Skeletal muscle cell (primary cell): ENCODE results near the gene BMPR1A.

Experiments
- DNase-seq: peaks from one replicate; pipeline ENCODE4 v3.0.0-alpha.2; 2010; ENCODE audit warnings: low read depth
- H3K4me3 ChIP-seq: 2 replicates; pipeline ENCODE4 v1.5.1; 2011; ENCODE audit warnings: low read depth, mild to moderate bottlenecking, control low read depth, low read length, moderate library complexity

BMPR1A gene

DNA sequence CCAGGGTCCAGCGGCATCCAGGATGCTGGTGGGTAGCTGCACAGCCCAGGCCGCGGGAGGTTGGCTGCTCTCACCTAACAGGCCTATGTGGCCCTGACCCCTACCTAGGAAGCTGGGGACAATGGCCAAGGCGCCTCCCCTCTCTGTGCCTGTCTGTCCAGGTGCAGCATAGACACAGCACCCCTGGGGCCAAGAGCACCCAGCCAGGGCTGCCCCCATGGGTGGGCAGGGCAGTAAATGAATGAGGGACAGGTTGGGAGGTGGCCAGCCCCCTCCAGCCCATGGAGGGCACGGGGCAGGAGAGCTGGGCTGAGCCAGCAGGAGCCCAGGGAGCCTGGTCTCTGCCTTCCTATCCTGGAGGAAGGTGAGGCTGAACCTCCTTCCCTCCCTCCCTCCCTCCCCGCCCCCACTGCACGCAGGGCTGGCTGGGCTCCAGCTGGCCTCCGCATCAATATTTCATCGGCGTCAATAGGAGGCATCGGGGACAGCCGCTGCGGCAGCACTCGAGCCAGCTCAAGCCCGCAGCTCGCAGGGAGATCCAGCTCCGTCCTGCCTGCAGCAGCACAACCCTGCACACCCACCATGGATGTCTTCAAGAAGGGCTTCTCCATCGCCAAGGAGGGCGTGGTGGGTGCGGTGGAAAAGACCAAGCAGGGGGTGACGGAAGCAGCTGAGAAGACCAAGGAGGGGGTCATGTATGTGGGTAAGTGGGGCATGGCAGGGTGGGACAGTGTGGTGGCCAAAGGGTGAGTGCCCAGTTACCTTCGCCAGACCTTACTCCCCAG is 201.9 kb downstream of the BMPR1A start, which contains the start of gene SNCG:
Gene SNCG, plus strand, starts transcription at position 484 of the 785 bp plus-strand sequence. Its CDS starts 99 bp downstream, at position 583.
- no peak for DNase-seq
- H3K4me3 ChIP-seq, result no peak within 1 kb of the TSS

DNA sequence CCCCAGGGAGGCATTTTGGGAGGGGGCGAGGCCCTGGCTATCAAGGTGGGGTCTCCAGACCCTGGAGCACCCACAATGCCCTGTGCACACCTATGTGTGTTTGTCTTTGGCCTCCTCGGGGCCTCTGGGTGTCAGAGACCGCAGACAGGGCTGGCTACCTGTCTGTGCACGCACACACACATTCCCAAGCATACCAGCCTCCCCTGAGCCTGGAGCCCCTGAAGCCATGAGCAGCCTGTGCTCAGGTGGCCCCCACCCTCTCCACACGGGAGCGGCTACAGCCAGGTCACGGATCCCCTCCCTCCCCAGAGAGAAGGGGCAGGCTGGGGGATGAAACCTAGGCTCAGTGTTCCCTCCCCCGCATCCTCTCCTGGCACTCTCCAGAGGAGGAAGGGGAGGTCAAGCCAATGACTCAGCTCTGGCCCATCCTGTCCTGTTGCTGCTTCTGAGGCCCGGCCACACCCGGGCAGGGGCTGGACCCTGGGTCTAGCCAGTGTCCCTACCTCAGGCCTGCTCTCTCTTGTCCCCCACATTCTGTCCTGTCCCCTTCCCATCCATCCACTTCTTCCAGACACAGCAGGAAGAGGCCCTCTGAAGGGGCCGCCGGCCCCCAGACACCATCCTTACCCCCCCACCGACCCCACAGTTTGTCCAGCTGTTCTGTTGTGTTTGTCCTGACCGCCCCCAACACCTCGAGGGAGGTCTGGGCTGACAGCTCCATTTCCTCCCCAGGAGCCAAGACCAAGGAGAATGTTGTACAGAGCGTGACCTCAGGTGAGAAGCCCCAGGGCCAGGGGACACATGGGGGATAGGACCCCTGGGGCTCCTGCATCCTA is 202.7 kb downstream of the BMPR1A start:
- H3K4me3 ChIP-seq, result no peak overlapping the region

DNA sequence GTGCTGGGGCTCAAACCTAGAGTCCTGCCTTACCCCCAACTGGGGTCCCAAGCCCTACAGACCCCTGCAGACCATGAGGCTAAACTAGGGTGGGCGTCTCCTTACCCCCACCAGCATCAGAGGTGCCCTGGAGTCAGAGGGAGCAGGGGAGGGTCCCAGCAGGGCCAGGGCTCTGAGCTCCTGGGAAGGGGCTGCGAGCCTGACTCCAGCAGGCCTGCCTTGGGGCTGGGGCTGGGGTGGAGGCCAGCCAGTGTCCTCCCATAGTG is 203.3 kb downstream of the BMPR1A start:
- DNase-seq, result no peak
- no peak overlapping the region for H3K4me3 ChIP-seq

More for the DNA sequence above, 202.7 kb downstream of the BMPR1A start:
- no peak for DNase-seq

DNA sequence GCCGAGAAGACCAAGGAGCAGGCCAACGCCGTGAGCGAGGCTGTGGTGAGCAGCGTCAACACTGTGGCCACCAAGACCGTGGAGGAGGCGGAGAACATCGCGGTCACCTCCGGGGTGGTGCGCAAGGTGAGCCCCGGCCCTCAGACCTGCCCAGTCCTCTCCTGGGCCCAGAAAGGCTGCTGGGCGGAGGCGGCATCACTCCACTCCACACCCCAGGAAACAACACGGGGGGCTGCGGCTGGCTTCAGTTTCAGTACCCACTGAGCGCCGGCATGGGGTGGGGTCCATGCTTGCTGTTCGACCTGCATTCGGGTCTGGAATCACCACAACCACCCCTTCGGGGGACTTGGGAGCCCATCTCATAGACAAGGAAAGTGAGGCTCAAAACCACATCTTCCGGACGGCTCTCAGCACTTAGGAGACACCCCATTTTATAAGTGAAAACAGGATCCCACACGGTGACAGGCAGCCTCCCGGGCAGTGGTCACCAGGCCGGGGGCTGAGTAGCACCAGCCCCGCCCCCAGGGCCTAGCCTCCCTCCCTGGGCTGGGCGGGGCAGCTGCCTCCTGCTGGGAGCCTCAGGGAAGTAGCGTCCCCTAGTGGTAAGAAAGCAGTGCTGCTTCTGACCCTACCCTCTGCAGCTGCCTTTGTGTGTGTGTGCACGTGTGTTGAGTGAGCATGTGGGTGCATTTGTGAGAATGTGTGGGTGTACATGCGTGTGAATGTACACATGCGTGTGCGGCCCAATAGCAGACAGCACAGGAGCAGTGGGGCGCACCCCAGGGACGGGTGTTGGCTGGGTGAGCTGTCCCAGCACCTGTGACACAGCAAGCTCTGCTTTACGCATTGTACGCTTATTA is 203.8 kb downstream of the BMPR1A start:
- DNase-seq, result no peak
- no peak overlapping the region for H3K4me3 ChIP-seq

DNA sequence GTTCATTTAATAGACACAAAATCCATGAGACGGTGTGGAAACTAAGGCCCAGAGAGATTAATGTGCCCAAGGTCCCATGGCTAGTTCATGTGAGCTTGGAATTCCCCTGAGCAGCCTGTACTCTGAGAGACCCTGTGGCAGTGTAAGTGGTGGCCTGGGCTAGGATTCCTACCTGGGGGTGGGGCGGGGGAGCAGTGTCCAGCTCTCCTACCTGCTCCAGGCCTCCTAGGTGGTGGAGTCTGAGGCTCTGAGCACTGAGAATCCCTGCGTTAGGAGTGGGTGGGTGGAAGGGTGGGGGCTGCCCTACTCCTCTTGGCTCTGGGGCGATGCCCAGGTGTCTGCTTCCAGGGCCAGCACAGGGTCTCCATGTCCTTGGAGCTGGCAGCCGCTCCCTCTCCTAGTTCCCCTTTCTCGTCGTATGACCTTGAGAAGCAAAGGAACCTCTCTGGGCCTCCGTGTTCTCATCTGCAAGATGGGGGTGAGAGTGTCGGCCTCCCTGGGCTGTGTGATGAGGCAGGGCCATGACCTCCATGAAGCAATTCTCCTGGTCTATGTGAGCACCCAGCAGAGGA is 204.5 kb downstream of the BMPR1A start:
- no peak for DNase-seq
- H3K4me3 ChIP-seq, result no peak overlapping the region

DNA sequence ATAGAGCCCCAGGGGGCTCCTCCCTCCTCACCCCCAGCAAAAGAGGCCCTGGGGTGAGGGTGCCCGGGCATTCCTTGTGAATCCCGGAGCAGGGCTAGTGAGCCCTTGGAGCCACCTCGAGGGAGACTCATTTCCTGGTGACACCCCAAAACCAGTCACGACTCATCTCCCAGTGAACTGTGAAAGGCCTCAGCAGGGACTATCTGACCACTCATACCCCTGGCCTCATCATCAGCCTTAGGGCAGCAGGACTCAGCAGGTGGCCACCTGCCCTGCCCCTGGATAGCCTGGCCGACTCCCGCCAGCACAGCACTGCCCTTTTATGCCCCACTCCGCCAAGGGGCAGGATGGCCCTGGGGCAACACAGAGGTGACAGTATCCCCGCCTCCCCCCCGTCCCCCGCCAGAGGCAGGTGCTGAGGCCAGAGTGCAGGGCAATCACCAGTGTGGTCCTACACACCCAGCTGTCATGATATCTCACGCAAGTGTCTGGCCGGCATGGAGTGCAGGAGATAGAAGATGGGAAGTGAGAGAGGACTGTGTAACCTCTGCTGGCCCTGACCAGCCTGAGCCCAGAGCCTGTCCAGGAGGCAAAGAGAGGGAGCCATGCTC is 205.2 kb downstream of the BMPR1A start:
- no peak overlapping the region for H3K4me3 ChIP-seq
- DNase-seq, result no peak

DNA sequence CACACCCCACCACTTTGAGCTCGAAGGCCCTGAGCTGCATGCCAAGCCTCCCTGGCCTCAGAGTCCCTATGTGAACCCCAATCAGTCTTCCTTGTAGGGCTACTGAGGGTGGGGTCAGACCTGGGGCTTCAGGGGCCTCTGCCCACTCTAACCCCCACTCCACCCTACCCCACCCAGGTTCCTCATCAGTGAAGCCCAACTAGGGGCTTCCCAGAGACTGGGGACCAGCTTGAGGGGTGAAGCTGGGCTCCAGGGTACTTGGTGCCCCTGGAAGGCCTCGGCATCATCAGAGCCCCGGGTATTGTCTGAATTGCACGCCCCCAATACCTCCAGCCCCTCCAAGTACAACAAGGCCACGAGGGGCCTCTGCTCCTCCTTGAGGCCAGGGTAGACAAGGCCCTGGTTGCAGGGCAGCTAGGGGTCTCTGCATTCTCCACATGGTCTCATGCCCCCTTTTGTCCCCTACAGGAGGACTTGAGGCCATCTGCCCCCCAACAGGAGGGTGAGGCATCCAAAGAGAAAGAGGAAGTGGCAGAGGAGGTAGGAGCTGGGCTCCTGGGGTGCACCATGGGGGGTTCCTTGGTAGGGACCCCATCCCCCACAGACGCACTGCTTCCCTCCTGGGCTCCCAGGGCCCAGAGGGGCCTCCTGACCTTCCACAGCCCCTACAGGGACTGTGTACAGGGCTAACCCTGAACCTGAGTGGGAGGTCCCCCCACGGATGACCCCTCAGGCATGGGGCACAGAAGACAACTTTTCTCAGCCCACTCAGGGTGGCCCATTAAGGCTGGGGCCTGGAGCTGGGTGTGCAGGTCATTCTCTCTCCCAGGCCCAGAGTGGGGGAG is 205.9 kb downstream of the BMPR1A start:
- no peak for DNase-seq
- H3K4me3 ChIP-seq, result no peak overlapping the region

DNA sequence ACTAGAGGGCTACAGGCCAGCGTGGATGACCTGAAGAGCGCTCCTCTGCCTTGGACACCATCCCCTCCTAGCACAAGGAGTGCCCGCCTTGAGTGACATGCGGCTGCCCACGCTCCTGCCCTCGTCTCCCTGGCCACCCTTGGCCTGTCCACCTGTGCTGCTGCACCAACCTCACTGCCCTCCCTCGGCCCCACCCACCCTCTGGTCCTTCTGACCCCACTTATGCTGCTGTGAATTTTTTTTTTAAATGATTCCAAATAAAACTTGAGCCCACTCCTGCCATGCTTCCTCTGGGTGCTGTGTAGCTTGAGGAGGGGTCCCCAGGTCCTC is 206.5 kb downstream of the BMPR1A start:
- H3K4me3 ChIP-seq, result no peak overlapping the region
- no peak for DNase-seq

DNA sequence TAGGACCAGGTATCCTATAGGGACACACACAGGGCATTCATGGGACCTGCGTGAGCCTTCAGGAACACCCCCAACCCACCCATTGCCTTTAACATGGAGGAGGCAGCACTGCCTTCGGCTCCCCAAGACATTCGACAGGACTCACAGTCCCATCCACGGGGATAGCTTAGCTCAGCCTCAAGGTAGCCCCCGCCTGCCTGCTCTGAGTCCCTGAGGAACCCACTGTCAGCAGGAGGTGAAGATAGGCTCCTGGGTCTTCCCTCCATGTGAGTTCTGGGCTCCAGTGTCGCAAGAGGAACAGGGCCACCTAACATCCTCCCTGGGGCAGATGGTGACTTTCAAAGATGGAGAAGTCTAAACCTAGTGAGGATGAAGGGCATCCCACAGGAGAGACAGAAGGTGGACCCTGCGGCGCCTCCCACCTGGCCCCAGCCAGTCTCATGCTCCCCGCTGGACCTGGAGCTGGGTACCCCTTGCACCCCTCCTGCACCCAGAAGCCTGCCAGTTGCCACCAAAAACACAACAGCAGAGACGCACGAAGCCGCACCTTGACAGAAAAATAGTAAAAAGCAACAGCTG is 207.0 kb downstream of the BMPR1A start:
- DNase-seq, result no peak
- H3K4me3 ChIP-seq, result no peak overlapping the region

DNA sequence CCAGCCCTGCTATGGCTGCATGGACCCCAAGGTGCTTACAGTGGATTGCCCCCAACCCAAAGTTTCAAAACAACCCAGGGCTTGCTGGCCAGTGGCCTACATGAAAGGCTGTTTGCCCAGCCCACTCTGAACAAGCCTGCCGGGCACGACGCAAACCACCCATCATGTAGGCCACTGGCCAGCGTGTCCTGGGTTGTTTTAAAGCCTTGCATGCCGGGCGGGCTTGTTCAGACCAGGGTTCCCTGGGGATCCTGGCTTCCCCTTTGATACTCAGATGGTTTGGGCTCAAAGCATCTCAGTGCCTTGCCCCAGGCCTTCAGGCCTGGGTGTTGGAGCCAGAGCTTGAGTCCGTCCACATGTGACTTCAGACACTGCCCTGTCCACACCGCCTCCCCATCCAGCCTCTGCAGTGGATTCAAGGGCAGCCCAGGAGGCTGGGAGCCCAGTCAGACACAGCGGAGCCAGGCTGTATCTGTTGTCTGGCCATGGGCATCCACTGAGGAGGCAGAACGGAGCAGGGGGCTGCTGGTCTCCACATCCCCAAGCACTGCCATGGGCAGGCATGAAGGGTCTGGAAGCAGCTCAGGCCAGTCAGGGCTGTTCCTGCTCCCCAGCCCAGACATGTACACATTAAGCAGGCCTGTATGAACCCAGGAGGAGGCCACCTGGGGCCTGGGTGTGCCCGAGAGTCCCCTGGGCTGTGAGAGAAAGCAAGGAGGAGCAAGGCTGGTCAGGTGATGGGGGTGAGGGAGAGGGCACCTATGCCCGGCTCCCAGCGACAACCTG is 207.8 kb downstream of the BMPR1A start:
- H3K4me3 ChIP-seq, result no peak overlapping the region
- DNase-seq, result no peak

DNA sequence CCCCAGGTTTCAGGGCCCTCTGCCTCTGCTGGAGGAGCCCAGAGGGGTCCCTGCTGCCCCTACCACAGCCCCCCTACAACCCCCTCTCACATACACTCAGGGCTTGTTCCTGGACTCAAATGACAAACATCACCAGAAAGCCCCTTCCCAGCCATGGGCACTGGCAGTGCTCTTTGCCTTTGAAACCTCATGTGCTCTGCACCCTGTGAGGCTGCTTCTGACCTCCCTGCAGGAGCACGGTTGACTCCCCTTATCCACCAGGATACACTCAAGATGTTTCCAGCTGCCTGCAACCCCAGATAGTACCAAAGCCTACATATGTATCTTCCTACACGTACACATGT is 208.4 kb downstream of the BMPR1A start:
- no peak for DNase-seq

DNA sequence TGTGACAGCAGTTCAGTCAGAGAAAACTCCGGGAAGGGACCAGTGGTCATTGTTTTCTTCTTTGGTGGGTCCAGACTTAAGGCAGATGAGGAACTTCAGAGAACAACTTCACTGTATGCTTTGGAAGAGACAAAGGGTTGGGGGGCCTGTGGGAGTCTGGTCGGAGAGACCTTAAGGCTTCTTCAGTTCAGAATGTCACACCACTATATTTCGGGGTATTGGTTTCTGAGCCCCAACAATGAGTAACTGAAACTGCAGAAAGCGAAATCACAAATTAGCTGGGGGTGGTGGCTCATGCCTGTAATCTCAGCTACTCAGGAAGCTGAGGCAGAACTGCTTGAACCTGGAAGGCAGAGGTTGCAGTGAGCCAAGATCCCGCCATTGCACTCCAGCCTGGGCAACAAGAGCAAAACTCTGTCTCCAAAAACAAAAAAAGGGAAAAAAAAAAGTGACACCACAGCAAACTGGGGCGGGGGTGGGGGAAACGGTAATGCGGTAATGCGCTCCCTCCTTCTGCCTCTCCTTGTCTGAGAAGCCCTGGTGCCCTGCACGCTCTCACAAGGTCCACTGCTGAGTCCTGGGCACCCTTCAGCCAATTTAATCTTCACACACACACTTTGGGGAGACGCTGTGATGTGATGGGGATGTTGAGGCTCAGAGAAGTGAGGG is 209.7 kb downstream of the BMPR1A start:
- H3K4me3 ChIP-seq, result no peak overlapping the region
- no peak for DNase-seq

More for the DNA sequence above, 208.4 kb downstream of the BMPR1A start:
- H3K4me3 ChIP-seq, result no peak overlapping the region

DNA sequence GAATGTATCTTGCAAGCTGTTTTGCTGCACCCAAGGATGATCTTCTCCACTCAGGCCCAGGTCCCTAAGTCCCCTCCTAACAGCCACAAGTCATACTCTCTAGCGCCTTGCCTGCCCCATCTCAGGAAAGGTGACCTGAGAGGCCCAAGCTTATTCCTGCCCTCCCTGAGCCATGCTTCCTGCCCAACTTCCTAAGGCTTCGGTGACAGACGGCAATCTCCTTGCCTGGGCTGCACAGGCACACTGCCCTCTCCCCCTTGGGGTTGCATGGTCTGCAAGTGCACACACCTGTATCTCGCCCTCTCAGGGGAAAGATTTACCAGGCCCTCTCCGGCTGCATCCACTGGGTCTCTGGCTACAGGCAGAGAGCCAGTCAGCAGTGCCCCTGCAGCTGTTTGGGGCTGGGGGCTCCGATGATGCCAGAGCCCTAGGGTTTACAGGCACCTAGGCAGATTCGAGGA is 211.1 kb downstream of the BMPR1A start:
- no peak for DNase-seq
- H3K4me3 ChIP-seq, result no peak overlapping the region

DNA sequence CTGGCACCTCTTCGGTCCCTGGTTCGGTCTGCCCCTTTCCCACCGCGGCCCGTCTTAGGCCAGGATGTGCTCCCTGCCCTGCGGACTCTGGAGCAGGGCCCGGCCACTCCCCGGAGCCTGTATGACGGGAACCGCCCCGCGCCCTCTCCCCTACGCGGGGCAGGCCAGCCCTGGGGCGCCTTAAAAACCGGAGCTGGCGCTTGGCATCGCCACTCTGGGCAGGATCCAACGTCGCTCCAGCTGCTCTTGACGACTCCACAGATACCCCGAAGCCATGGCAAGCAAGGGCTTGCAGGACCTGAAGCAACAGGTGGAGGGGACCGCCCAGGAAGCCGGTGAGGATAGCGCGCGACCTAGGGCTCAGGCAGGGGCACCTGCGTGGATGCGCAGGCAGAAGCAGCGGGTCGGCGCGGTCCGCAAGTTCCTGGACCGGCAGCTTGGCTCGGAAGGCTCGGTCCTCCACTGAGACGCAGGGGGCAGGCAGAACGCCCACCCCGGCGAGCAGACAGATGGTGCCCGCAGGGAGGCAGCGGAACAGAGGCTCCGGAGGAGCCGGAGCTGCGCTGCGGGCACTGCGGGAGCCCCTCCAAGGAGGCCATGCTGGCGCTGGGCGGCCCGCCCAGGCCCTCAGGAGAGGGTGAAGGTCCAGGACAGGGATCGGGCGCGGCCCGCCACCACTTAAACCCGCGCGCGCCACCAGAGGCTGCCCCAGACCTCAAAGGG is 212.0 kb downstream of the BMPR1A start, which contains the start of gene ADIRF:
Gene ADIRF, plus strand, starts transcription at position 212 of the 723 bp plus-strand sequence. Its CDS starts 63 bp downstream, at position 275.
- DNase-seq, result no peak
- H3K4me3 ChIP-seq, result peak within 1 kb of the TSS; percentile 30

DNA sequence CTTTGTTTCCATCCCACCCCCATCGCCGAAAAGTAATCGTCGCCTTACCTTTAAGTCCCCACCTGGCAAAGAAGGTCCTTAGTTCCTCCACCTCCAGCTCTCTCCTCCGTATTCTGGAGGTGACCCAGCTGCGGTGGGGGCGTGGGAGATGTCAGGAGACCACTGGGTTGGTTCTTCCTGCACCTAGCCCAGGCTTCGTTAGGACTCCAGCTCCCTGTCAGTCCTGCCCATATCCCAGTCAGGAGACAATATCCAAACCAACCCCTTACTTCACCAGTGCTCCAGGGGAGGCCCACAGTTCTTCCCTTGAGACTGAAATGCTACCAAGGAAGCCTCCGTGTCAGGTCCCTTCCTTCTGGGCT is 212.6 kb downstream of the BMPR1A start:
- peak overlapping the region; percentile 30 for H3K4me3 ChIP-seq

DNA sequence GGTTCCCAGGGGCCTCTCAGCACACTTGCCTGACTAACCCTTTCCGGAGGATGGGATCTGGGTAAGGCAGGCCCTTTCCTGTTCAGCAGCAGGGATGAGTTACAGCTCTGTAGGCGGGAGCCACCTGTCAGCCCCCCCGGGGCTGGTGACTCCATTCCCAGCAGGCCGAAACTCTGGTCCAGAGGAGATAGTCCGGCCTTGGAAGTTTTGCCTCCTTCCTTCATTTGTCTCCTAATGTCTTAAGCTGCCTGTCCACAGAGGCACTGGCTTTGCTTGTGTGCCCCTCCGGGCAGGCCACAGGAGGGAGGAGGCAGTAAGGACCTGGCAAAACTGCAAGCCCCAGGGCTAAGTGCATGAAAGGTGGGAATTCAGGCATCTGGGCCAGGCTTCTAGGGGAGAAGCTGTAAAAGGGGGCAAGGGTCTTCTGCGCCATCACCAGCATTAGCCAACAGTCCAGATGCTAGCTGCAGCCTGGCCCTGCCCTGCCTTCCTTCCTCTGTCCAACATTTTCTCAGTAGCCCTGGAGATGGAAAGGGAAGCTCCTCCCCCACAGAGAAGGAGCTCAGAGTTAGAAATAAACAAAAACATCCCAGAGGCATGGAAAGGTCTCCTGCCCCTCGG is 213.1 kb downstream of the BMPR1A start:
- DNase-seq, result no peak
- H3K4me3 ChIP-seq, result peak overlapping the region; percentile 30

More for the DNA sequence above, 212.6 kb downstream of the BMPR1A start:
- no peak for DNase-seq
